ENCODE measurements around the gene DTX1.

Gene DTX1

DNA sequence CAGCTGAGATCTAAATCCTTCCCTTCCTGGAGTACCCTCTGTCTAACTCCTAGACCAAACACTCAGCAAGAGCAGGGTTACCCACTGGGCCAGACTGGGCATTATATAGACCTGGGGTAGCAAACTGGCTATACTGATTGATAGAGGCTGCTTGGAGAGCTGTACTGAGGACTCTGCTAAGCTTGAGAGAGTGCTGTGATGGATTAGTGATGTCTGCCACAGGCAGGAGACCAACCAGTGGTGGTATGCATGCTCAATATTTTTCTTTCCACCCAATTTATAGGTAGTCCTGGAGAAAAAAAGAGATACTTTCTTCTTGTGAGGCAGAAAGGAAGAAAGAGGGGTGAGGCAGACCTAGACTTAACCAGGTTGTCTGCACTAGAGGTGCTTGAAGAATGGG lies 33.3 kb downstream of the DTX1 start:
- H3K27me3 ChIP-seq (replicated peaks; ENCODE audit: control insufficient read depth, insufficient read depth, low read length), result peaks cover 27% of the 10 kb centered on the region
- DNase-seq (ENCODE audit: low read depth), result no peak
- no peak overlapping the region for H3K4me3 ChIP-seq (ENCODE audit: low read length)
- H3K9me3 ChIP-seq (ENCODE audit: control insufficient read depth, low read length), result no peaks in the 10 kb centered on the region
- peaks cover 5% of the 10 kb centered on the region for H3K36me3 ChIP-seq (ENCODE audit: control insufficient read depth, insufficient read depth, low read length, severe bottlenecking)
- H3K4me1 ChIP-seq (ENCODE audit: control insufficient read depth, insufficient read depth, low read length), result no peaks in the 10 kb centered on the region
- no peak overlapping the region for H3K9ac ChIP-seq (ENCODE audit: low read length)

DNA sequence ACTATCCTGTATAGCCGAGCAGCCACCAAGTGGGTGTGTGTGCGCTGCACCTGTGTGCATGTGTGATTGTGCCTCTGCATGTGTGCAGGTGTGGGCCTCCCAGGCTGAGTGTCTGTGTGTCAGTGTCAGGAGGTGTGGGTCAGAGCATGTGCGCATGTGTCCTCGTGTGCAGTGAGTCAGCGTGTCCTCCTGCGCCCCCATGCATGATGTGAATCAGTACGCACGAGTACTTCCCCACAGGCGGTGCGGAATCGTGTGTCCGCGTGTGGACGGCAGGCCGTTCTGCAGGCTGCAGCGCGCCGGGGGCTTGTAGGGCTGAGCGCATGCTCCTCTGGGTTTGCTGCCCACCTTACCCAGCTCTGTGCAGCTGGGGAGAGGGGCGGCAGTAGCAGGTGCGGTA lies 34.2 kb downstream of the DTX1 start:
- no peaks in the 10 kb centered on the region for H3K9me3 ChIP-seq (ENCODE audit: control insufficient read depth, low read length)
- H3K4me3 ChIP-seq (ENCODE audit: low read length), result no peak overlapping the region
- no peaks in the 10 kb centered on the region for H3K4me1 ChIP-seq (ENCODE audit: control insufficient read depth, insufficient read depth, low read length)
- DNase-seq (ENCODE audit: low read depth), result no peak
- peaks cover 27% of the 10 kb centered on the region for H3K27me3 ChIP-seq (replicated peaks; ENCODE audit: control insufficient read depth, insufficient read depth, low read length)
- no peaks in the 10 kb centered on the region for H3K36me3 ChIP-seq (ENCODE audit: control insufficient read depth, insufficient read depth, low read length, severe bottlenecking)
- H3K9ac ChIP-seq (ENCODE audit: low read length), result no peak overlapping the region

DNA sequence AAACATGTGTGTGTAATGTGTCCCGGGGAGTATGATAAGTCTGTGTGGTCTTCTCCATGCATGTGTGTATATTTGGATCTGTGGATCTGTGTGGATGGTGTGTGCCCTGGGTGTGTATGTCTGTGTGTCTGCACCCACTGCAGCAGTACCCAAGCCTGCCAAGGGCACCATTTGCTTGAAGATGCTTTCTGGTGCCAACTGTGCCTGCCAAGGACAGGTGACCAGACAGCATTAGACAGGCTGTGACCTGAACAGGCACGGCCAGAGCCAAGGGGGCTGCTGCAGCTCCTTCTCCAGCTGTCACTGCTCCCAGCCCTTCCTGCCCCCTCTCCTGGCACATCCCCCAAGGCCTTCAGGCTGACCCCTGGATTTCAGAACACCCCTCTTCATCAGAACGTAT lies 35.0 kb downstream of the DTX1 start:
- Histone ChIP-seq H3K36me3 (ENCODE audit: control insufficient read depth, insufficient read depth, low read length, severe bottlenecking) (no peaks in the 10 kb centered on the region), H3K27me3 (replicated peaks; ENCODE audit: control insufficient read depth, insufficient read depth, low read length) (peaks cover 27% of the 10 kb centered on the region), H3K4me3 (ENCODE audit: low read length) (no peak overlapping the region), H3K4me1 (ENCODE audit: control insufficient read depth, insufficient read depth, low read length) (no peaks in the 10 kb centered on the region), H3K9me3 (ENCODE audit: control insufficient read depth, low read length) (no peaks in the 10 kb centered on the region), H3K9ac (ENCODE audit: low read length) (no peak overlapping the region)
- no peak for DNase-seq (ENCODE audit: low read depth)

DNA sequence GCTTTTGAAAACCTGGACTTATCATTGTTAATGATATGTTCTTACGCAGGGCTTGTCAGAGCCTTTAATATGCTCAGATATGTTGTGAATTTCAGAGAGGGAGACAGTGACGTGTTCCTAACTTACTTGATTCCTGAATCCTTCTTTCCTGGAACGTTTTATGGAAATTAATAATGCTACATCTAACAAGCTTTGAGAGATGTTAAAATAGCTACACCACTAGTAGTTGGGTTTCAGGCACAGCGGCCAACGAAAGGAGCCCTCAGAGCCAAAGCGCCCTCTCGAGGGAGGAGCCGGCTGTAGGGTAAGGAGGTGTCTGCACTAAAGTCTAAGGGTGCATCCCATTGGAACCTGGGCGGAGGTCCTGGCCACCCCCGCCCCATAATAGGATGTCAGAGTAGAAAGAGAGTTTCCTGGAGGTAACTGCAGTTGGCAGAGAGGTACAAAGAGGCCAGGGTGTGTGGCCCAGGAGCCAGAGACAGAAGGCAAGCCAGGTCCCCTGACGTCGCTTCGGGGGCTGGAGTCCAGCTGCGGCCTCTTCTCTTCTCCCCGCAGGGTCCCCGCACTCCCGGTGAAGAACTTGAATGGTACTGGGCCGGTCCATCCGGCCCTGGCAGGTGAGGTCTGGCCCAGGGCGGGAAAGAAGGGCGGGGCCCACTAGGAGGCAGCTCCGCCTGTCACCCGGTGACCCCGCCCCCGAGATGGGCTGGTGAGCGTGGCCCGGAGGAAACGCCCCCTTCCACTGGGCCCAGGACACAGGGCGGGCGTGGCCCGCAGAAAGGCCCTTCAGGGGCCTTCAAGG lies 36.3 kb downstream of the DTX1 start:
- Histone ChIP-seq H3K4me1 (ENCODE audit: control insufficient read depth, insufficient read depth, low read length) (peaks cover 1% of the 10 kb centered on the region), H3K9ac (ENCODE audit: low read length) (no peak overlapping the region), H3K36me3 (ENCODE audit: control insufficient read depth, insufficient read depth, low read length, severe bottlenecking) (no peaks in the 10 kb centered on the region), H3K4me3 (ENCODE audit: low read length) (no peak overlapping the region), H3K27me3 (replicated peaks; ENCODE audit: control insufficient read depth, insufficient read depth, low read length) (peaks cover 22% of the 10 kb centered on the region), H3K9me3 (ENCODE audit: control insufficient read depth, low read length) (no peaks in the 10 kb centered on the region)
- DNase-seq (ENCODE audit: low read depth), result no peak

DNA sequence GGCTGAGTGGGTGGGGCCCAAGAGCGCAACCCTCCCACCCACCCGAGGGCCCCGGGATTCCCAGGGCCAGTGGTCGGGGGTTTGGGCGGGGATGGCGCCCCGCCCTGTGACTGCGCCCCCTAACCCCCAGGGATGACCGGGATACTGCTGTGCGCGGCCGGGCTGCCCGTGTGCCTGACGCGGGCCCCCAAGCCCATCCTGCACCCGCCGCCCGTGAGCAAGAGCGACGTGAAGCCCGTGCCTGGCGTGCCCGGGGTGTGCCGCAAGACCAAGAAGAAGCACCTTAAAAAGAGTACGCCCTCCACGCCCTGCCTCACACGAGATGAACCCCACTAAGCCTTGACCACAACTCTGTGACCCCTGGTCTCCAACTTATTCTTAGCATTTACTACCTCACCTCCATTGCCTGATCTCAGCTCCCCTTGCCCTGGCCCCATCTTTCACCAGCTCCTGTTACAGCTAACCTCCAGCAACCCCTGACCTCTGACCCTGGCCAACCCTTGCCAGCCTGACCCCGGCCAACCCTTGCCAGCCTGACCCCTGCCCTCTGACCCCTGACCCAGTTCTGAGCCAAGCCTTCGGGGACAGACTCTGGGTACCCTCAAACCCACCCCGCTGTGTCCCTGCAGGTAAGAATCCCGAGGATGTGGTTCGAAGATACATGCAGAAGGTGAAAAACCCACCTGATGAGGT lies 37.0 kb downstream of the DTX1 start:
- Histone ChIP-seq H3K27me3 (replicated peaks; ENCODE audit: control insufficient read depth, insufficient read depth, low read length) (peaks cover 22% of the 10 kb centered on the region), H3K4me3 (ENCODE audit: low read length) (no peak overlapping the region), H3K9ac (ENCODE audit: low read length) (no peak overlapping the region), H3K4me1 (ENCODE audit: control insufficient read depth, insufficient read depth, low read length) (peaks cover 7% of the 10 kb centered on the region), H3K9me3 (ENCODE audit: control insufficient read depth, low read length) (no peaks in the 10 kb centered on the region), H3K36me3 (ENCODE audit: control insufficient read depth, insufficient read depth, low read length, severe bottlenecking) (no peaks in the 10 kb centered on the region)
- no peak for DNase-seq (ENCODE audit: low read depth)

DNA sequence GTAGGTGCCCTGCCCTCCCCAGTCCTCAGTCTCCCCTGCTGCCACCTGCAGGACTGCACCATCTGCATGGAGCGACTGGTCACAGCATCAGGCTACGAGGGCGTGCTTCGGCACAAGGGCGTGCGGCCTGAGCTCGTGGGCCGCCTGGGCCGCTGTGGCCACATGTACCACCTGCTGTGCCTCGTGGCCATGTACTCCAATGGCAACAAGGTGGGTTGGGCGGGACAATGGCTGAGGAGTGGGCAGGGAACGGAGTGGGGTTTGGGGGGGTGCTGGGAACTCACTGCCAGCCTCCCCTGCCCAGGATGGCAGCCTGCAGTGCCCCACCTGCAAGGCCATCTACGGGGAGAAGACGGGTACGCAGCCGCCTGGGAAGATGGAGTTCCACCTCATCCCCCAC lies 38.2 kb downstream of the DTX1 start:
- no peak for DNase-seq (ENCODE audit: low read depth)
- peaks cover 12% of the 10 kb centered on the region for H3K4me1 ChIP-seq (ENCODE audit: control insufficient read depth, insufficient read depth, low read length)
- no peaks in the 10 kb centered on the region for H3K36me3 ChIP-seq (ENCODE audit: control insufficient read depth, insufficient read depth, low read length, severe bottlenecking)
- H3K9ac ChIP-seq (ENCODE audit: low read length), result no peak overlapping the region
- H3K9me3 ChIP-seq (ENCODE audit: control insufficient read depth, low read length), result no peaks in the 10 kb centered on the region
- H3K27me3 ChIP-seq (replicated peaks; ENCODE audit: control insufficient read depth, insufficient read depth, low read length), result peaks cover 22% of the 10 kb centered on the region
- no peak overlapping the region for H3K4me3 ChIP-seq (ENCODE audit: low read length)

DNA sequence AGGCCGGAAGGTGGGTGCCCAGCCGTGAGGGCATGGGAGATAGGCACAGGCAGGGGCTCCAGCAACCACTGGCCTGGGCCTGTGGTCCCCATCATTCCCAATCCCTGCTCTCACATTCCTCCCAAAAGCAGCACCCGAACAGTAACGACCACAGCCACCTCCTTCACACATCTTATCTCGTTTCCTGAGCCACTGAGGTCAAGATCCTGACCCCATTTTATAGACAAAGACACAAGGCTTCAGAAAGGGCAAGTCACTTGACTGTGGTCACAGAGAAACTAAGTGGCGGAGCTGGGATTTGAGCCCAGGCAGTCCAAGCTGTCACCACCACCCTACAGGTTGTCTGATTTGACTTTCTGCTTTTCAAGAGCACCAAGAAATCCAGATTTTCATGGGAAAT lies 38.9 kb downstream of the DTX1 start:
- H3K36me3 ChIP-seq (ENCODE audit: control insufficient read depth, insufficient read depth, low read length, severe bottlenecking), result no peaks in the 10 kb centered on the region

DNA sequence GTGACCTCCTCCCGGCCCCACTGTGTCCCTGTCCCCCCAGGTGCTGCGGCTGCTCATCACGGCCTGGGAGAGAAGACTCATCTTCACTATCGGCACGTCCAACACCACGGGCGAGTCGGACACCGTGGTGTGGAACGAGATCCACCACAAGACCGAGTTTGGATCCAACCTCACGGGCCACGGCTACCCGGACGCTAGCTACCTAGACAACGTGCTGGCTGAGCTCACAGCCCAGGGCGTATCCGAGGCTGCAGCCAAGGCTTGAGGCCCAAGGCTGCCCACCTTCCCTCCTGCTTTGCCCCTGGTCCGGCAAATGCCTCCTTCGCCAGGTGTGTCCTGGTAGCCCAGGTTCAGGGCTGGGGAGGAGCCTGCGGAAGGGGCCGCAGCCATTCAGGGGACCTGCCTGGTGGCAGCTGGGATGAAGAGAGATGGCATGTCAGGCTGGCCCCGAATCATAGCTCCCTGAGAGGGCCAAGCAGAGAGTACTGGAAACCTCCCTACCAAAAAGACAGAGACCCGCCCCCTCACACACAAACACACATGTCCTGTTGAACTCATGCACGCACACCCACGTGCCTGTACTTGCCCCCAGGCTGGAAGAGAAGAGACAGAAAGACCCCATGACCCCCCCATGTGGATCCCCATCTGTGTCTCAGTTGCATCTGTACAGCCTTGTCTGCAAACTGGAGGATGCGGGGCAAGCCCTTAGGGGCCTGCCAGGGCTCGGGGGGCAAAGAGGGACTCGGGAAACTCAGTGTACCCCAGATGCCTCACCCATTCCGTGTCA lies 40.3 kb downstream of the DTX1 start:
- no peaks in the 10 kb centered on the region for H3K9me3 ChIP-seq (ENCODE audit: control insufficient read depth, low read length)
- H3K27me3 ChIP-seq (replicated peaks; ENCODE audit: control insufficient read depth, insufficient read depth, low read length), result peaks cover 12% of the 10 kb centered on the region
- DNase-seq (ENCODE audit: low read depth), result no peak
- H3K36me3 ChIP-seq (ENCODE audit: control insufficient read depth, insufficient read depth, low read length, severe bottlenecking), result no peaks in the 10 kb centered on the region
- no peak overlapping the region for H3K9ac ChIP-seq (ENCODE audit: low read length)
- H3K4me1 ChIP-seq (ENCODE audit: control insufficient read depth, insufficient read depth, low read length), result peaks cover 12% of the 10 kb centered on the region
- H3K4me3 ChIP-seq (ENCODE audit: low read length), result no peak overlapping the region

More for the DNA sequence above, 38.9 kb downstream of the DTX1 start:
- Histone ChIP-seq H3K4me3 (ENCODE audit: low read length) (no peak overlapping the region), H3K9me3 (ENCODE audit: control insufficient read depth, low read length) (no peaks in the 10 kb centered on the region), H3K27me3 (replicated peaks; ENCODE audit: control insufficient read depth, insufficient read depth, low read length) (peaks cover 22% of the 10 kb centered on the region), H3K4me1 (ENCODE audit: control insufficient read depth, insufficient read depth, low read length) (peaks cover 12% of the 10 kb centered on the region), H3K9ac (ENCODE audit: low read length) (no peak overlapping the region)
- no peak for DNase-seq (ENCODE audit: low read depth)

DNA sequence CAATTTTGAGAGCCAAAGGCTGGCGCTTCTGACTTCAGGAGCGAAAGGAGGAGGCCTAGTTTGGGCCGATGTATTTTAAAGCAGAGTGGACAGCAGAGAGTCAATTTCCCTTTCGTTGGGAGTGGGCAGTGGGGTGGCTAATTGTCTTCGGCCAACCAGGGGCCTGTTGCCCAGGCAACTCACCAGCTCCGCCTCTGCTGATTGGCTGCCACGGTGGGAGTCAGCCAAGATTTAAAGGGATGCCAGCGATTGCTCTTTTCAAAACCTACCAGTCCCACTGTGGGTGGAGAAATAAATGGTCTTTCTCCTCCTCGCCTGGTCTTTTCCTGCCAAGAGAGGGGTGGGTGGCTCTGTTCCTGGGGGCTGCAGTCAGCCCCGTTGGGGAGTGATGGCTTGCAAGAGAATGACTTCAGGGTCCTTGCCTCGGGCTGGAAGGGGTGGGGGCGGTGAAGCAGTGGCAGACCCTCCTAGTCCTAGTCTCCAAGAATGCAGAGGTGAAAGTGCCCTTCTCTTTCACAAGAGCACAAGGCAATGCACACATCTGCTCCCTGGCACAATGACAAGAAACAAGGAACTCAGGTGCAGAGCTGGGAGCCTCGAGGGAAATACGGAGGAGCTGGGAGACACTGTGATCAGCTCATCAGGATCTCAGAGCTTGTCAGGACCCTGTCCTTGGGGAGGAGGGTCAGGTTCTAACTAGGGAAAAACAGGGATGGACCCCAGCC lies 41.3 kb downstream of the DTX1 start:
- H3K4me1 ChIP-seq (ENCODE audit: control insufficient read depth, insufficient read depth, low read length), result peaks cover 12% of the 10 kb centered on the region
- no peak overlapping the region for H3K4me3 ChIP-seq (ENCODE audit: low read length)
- peak; percentile 8 for DNase-seq (ENCODE audit: low read depth)
- H3K9ac ChIP-seq (ENCODE audit: low read length), result peak overlapping the region; percentile 36
- peaks cover 7% of the 10 kb centered on the region for H3K27me3 ChIP-seq (replicated peaks; ENCODE audit: control insufficient read depth, insufficient read depth, low read length)
- H3K36me3 ChIP-seq (ENCODE audit: control insufficient read depth, insufficient read depth, low read length, severe bottlenecking), result no peaks in the 10 kb centered on the region
- no peaks in the 10 kb centered on the region for H3K9me3 ChIP-seq (ENCODE audit: control insufficient read depth, low read length)

DNA sequence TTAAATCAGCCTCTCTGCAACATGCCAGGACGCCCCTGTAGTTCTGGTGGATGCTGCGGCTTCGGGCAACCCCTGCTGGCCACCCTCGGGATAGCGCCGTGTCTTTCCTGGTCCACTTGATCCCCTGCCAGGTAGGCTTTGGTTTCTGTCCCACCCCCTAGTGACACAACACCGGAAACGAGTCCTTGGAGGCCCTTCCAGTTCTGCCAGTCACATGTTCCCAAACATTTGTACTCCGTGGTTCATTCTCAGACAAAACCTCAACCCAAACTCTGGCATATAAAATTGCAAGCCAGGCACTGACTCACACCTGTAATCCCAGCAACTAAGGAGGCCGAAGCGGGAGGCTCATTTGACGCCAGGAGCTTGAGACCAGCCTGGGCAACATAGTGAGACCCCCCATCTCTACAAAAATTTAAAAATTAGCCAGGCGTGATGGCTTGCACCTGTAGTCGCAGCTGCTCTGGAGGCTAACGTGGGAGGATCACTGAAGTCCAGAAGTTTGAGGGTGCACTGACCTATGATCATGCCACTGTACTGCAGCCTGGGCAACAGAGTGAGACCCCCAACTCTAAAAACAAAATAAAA lies 42.0 kb downstream of the DTX1 start:
- H3K4me1 ChIP-seq (ENCODE audit: control insufficient read depth, insufficient read depth, low read length), result peaks cover 12% of the 10 kb centered on the region
- no peak overlapping the region for H3K4me3 ChIP-seq (ENCODE audit: low read length)
- H3K9ac ChIP-seq (ENCODE audit: low read length), result peak overlapping the region; percentile 36
- no peaks in the 10 kb centered on the region for H3K9me3 ChIP-seq (ENCODE audit: control insufficient read depth, low read length)
- H3K36me3 ChIP-seq (ENCODE audit: control insufficient read depth, insufficient read depth, low read length, severe bottlenecking), result no peaks in the 10 kb centered on the region
- peak; percentile 78 for DNase-seq (ENCODE audit: low read depth)
- H3K27me3 ChIP-seq (replicated peaks; ENCODE audit: control insufficient read depth, insufficient read depth, low read length), result peaks cover 11% of the 10 kb centered on the region
